Measurements from ENCODE around the gene ADSS1.
"Not testable (repeated sequence)": the region's sequence is repeated elsewhere in the genome, so short reads cannot be mapped to it uniquely, and the experiment has no call there.

The ADSS1 gene

DNA sequence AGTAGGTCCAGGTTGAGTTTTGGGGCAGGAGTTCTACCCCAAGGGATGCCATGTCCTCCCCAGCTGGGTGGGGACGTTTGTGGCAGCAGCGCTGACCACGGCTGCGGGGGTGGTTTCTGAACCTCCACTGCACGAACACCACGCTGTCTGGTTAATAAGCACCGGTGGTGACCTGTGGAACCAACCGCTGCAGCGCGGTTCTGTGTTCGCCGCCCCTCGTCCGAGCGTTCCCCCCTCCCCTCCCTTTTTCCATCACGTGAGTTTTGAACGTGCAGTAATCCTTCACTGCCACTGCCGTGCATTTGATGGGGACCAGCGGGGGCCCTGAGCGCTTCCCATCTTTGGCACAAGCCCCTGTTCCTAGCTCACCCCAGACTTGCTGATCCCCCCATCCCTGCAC lies 6.4 kb upstream of the ADSS1 start:
- no peak for DNase-seq

DNA sequence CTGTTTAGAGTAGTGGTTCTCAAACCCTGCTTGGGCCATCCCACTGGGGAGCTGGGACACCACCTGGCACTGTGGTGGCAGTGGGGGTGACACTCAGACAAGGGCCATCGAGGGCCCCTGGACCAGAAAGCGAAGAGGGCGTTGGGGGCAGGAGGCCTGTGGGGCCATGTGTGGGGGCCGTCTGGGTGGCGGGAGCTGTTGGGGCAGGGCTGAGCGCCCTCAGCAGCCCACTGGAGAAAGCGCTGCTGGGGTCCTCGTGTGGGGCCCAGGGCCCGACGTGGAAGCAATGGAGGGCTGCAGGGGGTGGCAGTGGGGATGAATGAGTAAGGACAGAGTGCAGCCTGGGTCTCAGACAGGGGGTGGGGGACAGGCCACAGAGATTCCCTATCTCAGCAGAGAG lies 5.9 kb upstream of the ADSS1 start:
- DNase-seq, result no peak

DNA sequence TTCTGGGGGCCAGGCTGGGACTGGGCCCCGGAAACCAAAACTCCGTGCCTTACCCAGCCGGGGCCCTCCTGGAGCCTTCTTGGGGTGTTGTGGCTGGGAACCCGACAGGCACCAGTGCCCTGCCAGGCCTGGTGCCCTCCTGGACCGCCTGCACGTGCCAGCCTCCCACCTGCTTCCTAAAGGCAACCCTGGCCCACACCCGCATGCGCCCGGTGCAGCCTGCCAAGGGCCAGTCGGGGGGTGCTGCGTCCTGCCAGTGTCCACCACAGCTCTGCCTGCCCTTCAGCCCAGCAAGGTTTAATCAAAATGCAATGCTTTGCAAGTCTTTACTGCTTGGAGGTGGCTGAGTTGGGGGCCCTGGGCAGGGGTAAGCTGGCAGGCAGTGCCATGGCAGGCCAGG lies 5.2 kb upstream of the ADSS1 start:
- DNase-seq, result no peak

DNA sequence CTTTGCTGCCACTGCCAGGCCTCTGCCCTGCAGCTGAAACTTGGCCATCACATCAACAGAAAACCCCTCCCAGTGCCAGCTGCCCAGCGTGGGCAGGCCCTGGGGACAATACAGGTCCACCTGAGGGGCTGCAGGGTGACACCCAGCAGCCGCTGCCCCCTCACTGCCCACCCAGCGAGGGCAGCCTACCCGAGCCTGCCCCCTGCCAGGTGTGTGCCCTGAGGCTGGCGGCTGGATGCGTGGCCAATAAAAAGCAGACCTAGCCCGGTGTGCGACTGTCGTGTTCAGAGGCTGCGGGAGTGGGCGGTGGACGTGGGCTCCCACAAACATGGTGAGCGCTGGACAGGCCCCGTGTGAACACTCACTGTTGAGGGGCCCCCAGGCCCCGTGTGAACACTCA lies 4.7 kb upstream of the ADSS1 start:
- DNase-seq, result no peak

DNA sequence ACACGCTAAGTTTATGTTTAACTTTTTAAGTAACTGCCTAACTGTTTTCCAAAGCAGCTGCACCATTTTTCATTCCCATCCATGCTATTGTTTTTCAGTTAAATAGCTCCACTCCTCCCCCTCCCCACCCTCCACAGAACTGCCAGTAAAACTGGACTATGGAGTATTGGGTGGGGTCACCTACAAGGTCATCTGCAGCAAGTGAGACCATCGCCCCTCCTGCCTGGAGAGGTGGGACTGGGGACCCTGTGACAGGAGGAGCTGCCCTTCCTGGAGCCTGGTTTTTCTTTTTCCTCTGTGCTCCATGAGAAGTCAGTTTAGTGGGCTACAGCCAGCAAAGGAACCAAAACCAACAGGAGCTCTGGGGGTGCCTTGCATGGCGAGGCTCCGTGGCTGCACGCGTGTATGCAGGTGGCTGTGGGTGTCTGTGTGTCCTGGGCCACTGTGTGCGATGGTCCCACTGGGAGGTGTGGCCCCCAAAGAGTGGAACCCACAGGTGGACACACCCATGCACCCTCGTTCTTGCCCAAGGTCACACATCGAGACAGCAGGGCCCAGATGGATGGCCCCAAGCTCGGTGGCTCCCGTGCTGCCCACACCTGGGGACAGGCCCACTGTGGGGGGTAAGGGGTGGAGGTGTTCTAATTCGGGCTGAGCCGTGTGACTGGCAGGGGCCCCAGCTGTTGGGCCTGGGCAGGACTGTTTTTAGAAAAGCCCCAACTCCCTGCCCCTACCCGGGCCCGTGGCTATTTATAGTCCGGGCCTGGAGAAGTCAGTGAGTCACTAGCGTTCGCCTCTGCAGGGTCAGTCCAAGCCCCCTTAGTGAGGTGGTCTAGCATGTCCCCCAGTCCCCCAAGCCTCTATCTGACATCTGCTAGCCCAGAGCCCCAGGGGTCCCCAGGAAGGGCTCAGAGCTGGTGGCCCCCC lies 2.3 kb upstream of the ADSS1 start:
- DNase-seq, result no peak

DNA sequence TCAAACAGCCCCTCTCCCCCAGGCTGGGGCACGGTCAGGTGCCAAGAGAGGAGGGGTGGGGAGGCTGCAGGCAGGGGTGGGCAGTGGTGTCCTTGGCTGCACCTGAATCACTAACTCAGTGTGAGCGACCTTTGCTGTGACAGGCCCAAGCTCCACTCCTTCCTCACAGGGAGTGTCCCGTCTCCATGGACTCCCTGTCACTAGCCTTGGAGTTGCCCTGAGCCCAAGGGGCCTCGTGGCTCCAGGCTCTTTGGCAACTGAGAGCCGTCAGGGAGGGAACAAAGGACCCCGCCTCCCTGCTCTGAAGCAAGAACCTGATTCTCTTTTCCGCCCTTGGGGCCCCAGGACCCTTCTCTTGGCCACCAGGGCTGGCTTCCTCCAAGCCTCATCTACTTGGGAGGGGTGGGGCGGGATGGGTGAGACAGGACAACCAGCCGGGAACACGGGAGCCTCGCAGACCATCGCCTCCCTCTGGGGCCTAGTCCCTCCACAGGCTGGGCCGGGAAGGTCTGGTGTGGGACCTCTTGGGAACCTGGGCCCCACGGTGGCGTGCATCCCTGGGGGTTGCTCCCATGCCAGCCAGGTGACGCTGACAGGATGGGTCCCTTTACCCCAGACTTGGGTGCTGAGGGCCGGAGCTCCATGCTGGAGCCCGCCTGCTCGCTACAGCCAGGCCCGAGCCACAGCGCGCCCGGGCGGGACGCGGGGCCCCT lies 935 bp upstream of the ADSS1 start:
- no peak for DNase-seq

DNA sequence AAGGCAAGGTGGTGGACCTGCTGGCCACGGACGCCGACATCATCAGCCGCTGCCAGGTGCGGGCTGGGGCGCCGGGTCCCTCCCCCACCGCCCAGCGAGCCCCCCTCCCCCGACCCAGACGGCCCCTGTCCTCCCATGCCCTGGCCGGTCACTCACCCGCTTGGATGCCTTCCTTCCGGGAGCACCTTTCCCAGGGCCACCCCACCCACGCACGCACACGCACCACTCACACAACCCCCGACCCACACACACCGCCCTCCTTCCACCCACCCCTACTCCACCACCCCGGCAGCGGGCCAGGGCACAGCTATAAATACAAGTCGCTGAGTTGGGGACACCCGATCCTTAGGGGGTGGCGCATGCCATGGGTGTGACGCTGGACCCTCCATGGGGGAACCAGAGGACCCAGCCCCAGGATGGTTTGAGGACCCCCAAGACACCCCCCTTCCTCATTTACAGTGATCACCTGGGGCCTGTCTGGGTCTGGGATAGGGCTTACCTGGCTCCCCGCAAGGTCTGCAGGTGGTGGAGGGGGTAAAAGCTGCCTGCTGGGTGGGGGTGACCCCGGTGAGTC lies 465 bp downstream of the ADSS1 start:
- DNase-seq, result no peak

DNA sequence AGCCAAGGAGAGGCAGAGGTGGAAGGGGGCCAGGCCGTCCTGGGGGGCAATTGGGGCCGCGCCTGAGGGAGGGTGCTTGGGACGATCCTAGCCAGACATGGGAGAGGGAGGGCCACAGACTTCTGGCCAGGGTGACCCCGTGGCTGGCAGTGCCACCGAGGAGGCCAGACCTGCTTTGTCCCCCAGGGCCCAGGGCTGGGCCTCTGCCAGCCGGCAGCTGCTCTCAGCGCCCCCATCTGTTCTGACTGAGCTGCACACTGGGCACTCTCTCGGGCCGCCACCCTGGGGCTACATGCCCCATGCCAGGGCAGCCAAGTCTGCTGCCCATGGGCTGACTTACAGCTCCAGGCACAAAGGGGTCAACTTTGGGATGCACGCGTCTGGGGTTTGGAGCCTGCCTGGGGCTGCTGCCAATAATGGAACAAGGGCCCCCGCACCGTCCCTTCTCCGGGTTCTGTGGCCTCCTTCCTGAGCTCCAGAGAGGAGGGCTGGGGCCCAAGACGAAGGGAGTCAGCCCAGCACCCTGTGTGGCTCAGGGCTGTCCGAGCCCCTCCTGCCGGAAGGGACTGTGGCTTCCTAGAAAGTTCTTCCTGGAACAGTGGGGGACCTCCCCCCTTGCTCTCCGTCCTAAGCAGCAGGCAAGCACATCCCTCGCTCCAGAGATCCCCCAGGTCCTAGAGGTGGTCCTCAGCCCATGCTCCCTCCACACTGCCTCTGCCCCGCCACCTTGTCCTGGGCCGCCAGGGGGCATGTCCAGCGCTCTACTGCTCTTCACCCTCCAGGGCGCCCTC lies 1.1 kb downstream of the ADSS1 start:
- DNase-seq, result peak; percentile 45

DNA sequence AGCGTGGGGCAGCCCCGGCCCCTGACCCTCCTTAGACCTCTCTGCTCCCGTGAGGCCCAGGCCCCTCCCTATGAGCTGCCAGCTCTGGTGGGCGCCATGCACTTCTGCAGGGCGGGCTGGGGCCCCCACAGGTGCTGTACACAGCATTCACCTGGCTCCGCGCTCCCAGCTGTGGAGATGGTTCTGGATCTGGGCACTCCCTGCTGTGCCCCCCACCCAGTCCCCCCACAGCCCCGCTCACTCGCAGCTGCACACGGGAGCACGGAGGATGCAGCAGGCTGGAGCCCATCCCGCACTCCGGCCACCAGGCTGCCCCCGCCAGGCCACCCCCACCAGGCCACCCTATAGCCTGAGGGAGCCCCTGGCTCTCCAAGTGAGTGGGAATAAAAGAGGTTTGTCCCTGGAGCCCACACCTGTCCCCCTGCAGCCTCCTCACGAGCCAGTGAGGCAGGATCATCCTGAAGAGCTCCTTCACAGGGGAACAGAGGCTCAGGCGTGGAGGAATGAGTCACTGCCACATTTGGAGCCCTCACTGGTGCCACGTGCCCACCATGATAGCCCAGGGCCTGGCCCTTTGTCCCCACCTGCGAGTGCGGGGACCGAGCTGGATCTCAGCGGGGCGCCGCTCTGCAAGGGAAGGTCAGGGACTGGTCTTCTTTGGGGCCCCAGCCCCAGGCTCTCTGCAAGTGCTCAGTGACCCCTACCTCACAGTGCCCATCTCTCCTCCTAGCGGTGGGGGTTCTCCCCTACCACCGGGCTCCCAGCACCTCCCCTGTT lies 1.9 kb downstream of the ADSS1 start:
- no peak for DNase-seq

DNA sequence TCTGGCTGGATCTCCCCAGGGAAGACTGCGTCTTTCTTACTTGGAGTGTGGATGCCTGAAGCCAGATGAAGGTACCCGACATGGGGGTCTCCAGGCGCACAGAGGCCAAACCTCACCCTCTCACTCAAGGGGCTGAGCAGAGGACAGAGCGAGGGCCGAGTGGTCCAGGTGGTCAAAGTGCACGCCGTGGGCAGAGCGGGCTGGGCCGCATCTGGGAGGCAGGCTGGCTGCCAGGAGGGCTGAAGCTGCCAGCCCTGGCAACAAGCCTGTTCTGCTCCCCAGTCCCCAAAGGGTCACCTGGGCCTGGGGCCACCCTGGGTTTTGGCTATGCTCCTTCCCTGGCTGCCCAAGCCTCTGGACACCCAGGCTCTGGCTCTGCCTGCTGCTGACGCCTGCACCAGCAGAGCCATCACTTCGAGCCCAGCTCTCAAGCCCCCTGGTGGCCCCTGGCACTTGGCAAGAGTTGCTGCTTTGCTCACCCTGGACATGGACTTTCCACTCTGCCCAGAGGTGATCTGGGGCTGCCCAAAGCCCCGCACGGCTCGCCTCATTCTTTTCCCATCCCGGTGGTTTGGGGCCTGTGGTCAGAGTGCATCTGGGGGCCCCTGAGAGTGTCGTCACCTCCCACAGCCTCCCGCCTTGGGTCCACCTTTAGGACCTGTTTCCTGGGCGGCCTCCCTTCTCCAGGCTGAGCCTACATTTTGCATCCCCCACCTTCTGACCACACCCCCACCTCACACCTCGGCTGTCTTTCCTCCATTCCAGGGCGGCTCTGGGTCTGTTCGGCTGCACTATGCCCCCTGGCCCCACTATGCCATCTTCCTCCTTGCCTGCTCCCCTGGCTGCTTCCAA lies 2.8 kb downstream of the ADSS1 start:
- no peak for DNase-seq

DNA sequence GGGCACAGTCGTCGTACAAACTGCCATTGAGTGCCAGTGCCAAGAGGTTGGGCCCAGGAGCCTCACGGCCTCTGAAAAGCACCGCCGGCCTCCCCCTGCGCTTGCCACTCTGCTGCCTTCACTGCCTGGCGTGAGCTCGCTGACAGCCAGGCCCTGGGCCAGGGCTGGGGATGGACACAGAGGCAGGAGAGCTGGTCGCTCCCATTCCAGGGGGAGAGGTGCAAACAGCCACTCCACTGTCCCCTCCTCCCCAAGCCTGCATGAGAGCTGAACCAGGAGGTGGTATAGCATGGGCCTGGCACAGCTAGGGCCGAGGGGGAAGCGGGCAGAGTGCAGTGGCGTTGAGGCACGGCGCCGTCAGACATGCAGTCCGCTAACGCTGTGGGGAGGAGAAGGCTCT lies 4.6 kb downstream of the ADSS1 start:
- no peak for DNase-seq

DNA sequence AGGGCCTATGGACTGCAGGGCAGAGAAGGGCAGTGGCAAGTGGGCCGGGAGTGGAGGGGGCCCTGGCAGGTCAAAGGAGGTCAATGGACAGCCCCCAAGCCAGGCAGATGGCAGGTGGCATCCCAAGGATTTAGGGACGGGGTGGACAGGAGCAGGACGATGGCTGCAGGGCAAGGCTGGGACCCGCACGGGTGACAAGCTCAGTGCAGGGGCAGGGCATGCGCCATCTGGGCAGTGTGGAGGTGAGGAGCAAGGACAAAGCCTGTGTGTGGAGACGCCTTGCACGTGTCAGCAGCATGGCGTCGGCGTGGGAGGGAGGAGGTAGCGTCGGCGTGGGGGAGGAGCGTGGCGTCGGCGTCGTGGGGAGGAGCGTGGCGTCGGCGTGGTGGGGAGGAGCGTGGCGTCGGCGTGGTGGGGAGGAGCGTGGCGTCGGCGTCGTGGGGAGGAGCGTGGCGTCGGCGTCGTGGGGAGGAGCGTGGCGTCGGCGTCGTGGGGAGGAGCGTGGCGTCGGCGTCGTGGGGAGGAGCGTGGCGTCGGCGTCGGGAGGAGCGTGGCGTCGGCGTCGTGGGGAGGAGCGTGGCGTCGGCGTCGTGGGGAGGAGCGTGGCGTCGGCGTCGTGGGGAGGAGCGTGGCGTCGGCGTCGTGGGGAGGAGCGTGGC lies 5.3 kb downstream of the ADSS1 start:
- not testable (repeated sequence) for DNase-seq

DNA sequence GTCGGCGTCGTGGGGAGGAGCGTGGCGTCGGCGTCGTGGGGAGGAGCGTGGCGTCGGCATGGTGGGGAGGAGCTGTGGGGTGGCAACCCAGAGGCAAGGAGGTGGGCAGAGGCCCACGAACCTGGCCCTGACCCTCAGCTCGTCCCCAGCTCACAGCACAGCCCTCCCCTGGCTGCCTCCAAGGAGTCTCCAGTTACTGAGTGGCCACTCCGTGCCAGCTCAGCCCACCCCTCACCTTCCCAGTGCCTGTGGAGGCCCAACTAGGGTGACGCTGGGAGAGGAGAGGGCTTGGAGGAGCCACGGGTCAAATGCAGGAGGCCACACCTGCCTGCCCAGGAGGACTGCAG lies 5.8 kb downstream of the ADSS1 start:
- DNase-seq, result no peak

DNA sequence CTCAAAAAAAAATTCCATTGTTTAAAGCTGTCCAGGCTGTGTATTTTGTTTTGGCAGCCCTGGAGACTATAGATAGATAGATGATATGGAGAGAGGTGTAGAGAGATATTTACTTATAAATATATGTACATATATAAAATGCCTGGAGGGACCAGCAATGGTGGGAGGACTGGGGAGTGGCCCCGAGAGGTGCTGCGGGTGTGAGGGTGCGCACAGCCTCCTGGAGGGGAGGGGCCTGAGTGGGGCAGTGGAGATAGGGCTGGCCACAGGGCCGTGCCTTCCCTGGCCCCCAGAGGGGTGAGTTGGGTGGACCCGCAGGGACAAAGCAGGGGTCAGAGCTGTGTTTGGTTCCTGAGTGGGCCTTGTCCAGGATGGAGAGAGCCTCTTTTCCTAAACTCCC lies 6.5 kb downstream of the ADSS1 start:
- DNase-seq, result no peak

DNA sequence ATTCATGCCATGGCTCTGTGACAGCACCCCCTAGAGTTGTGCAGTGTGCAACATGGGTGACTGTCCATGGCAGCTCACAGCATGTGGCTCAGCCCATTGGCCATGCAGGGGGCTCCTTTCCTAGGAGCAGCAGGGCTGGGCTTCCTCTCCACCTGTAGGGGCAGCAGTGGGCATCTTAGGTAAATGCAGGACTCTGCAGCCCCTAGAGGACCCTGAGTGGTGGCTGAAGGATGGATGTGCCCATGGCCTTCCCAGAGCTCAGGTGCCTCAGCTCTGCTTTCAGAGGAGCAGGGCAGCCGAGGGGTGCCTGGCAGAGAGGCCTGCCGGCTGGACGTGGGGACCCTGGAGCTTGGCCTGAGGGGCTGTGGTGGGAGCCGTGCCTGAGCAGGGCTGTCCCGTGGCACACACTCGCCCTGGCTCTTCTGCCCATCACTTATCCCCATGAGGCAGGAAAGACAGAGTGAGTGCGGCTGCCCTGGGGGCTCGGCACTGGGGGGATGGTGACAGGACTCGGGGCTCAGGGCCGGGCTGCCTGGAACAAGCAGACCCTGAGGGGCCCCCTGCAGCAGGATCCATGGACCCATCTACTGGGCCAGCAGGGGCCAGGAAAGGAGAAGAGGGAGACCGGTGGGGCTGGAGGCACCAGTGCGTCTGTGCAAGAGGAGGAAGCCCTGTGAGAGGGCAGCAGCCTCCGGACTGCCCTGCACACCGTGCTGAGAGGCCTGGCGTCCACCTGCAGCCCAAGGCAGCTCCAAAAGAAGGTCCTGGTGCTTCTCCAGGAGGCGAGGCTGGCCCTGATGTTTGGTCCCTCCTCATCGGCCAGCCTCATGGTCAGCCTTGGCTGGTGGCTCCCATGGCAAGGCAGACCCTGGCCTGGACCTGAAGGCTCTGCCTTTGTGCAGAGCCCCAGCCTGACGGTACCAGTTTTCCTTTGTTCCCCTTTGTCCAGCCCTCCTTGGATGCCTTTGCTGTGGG lies 7.6 kb downstream of the ADSS1 start:
- DNase-seq, result no peak

DNA sequence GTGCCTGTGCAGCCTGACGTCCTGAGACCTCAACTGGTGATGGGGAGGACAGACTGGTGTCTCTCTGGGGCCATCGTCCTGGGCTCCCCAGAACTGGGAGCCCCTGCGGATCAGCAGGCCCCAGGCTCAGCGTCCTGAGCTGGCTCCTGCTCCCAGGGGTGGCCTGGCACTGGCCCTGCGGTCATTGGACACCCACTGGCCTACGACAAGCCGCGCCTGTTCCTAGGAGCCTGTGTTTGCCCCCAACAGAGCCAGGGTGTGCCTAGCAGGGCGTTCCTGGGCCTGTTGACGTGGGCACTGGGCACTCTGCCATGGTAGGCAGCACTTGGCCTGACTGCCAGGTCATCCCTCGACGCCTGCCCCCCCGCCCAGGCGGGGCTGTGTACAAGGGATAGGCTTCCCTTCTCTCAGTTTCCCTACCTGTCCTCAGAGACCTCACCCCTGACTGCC lies 8.4 kb downstream of the ADSS1 start:
- DNase-seq, result no peak

DNA sequence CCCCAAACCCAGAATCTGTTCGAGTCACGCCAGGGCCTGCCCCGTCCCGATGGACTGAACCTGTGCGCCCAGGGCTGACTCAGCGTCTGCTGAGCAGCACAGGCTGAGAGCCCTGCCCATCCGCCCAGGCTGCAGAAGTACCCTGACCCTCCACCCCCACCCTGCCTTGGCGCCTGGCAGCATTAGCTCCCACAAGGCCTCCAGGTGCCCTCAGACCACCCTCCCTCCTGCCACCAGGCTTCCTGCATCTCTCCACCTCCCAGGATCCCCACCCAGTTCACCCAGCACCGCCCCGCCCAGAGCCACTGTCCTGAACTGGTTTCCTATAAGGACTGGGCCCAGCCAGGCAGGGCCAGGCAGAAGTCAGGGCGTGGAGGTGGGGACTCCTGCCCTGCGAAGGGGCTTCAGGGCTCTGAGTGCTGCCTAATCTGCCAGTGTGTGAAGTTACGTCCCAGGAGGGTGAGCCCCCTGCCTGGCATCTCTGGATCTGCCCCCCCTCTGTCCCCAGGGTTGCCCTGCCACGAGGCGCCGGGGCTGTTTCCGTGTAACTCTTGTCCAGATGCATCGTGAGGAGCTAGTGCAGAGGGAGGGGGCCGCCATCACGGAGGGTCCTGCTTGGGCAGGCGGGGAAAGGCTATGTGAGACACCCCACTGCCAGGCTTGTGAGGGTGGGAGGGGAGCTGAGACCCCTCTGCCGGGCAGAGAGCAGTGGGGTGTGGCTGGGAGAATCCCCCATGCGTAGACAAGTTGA lies 9.1 kb downstream of the ADSS1 start:
- no peak for DNase-seq

DNA sequence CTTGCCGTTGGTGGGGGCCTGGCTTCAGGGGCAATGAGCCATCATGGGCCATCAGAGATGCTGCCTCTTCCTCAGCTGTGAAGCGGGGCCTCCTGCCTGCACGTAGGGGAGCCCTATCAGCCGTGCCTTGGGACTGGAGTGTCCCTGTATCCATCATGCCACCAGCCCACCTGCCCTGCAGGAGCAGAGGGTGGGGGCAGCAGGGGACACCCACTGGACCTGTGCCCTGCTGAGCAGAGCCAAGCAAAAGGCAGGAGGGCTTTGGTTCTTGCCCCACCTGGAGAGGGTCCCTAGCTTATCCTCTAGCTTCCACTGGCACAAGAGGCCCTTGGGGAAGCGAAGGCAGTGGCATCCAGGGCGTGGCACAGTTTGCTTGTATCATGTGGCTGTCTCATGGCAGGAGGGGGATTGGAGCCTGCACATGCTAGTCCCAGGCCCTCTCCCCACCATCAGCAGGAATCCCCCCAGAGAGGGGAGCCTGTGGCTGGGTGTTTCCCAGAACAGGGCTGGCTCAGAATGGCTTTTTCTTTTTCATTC lies 10.1 kb downstream of the ADSS1 start:
- no peak for DNase-seq

DNA sequence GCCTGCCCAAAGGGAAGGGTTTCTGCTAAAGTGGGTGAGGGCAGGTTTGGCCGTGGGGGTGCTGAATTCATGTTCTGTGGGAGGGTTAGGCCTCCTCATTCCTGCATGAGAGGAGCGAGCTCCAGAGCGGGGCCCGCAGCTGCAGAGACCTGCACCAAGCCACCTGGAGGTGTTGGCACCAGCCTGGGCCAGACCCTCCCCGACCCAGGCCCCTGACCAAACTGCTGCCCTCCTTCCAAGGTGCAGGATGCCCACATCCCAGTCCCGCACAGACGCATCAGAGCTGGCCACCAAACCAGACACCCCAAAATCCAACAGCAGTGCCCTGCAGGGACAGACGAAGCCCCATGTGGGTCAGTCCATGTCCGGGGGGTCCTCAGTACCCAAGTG lies 10.6 kb downstream of the ADSS1 start:
- DNase-seq, result no peak

Measured in EL (cell line).